ENCODE measurements around the gene CLDN18. TPM values are rescaled to one million over a fixed set of nuclear protein-coding genes. Genes with fewer than 3 reads are reported as not detected.

Gene CLDN18
- total RNA-seq, 1 experiment from 2014 or later: 0.13 TPM

- TF ChIP-seq ZNF532 (CRISPR knock-in tag; IDR thresholded peaks at IDR 0.05; ENCODE audit: borderline replicate concordance) (no peak), USF1 (CRISPR knock-in tag; IDR thresholded peaks at IDR 0.05) (no peak), GABPB1 (CRISPR knock-in tag; IDR thresholded peaks at IDR 0.05) (no peak)
Observed at GRCh38 chr3:138007898-138008297, 2.1 kb upstream of the CLDN18 start (continued).

GRCh38 chr3:138010273-138010590, 267 bp downstream of the CLDN18 start:
- Mint-ChIP-seq H3K36me3 (no peaks in the 10 kb centered on the region), H3K4me1 (no peaks in the 10 kb centered on the region), H3K9me3 (peaks cover 5% of the 10 kb centered on the region; the same call in 1 of the 2 replicates), H3K27ac (no peak overlapping the region), H3K27me3 (ENCODE audit: low read depth) (peaks cover 7% of the 10 kb centered on the region; the same call in 1 of the 2 replicates), H3K4me3 (no peak overlapping the region)
- ATAC-seq (peak; percentile 23), DNase-seq (ENCODE audit: low spot score) (no peak)
- ChIA-PET CTCF (interaction anchor here (0.8 to 2.0 kb wide), 8 partner anchors 9 to 888 kb away, joined by 3 to 13 read pairs (median 4); no protein-coding TSS in a partner anchor), POLR2A (no interaction called here)
- TF ChIP-seq ARID4B (CRISPR knock-in tag; IDR thresholded peaks at IDR 0.05; ENCODE audit: borderline replicate concordance): no peak

- ChIA-PET CTCF (no interaction called here), POLR2A (no interaction called here)
- TF ChIP-seq JUN (CRISPR knock-in tag; IDR thresholded peaks at IDR 0.05) (no peak), USF1 (CRISPR knock-in tag; IDR thresholded peaks at IDR 0.05) (no peak), GRHL2 (CRISPR knock-in tag; IDR thresholded peaks at IDR 0.05; ENCODE audit: insufficient replicate concordance, severe bottlenecking) (no peak), ZNF219 (CRISPR knock-in tag; IDR thresholded peaks at IDR 0.05; ENCODE audit: borderline replicate concordance) (no peak)
- DNase-seq (ENCODE audit: low spot score): no peak
- Mint-ChIP-seq H3K27me3 (ENCODE audit: low read depth) (peaks cover 7% of the 10 kb centered on the region; the same call in 1 of the 2 replicates), H3K9me3 (peaks cover 5% of the 10 kb centered on the region; the same call in 1 of the 2 replicates), H3K27ac (no peak overlapping the region), H3K4me1 (no peaks in the 10 kb centered on the region), H3K4me3 (no peak overlapping the region), H3K36me3 (no peaks in the 10 kb centered on the region)
- no peak for ATAC-seq
Observed at GRCh38 chr3:138011722-138012121, 1.8 kb downstream of the CLDN18 start.

- POLR2A ChIA-PET: no interaction called here
- Mint-ChIP-seq H3K36me3 (no peaks in the 10 kb centered on the region), H3K27ac (no peak overlapping the region), H3K4me3 (no peak overlapping the region), H3K4me1 (no peaks in the 10 kb centered on the region), H3K27me3 (ENCODE audit: low read depth) (peaks cover 7% of the 10 kb centered on the region; the same call in 1 of the 2 replicates), H3K9me3 (peaks cover 5% of the 10 kb centered on the region; the same call in 1 of the 2 replicates)
- TF ChIP-seq CTCF (IDR thresholded peaks at IDR 0.05) (no peak), ATF3 (CRISPR knock-in tag; conservative IDR thresholded peaks at IDR 0.05) (no peak), FOXK1 (CRISPR knock-in tag; IDR thresholded peaks at IDR 0.05) (no peak), ZNF423 (CRISPR knock-in tag; IDR thresholded peaks at IDR 0.05) (no peak), USF2 (CRISPR knock-in tag; IDR thresholded peaks at IDR 0.05) (no peak), NFE2L1 (CRISPR knock-in tag; IDR thresholded peaks at IDR 0.05) (no peak), TEAD4 (CRISPR knock-in tag; IDR thresholded peaks at IDR 0.05) (no peak)
- no peak for DNase-seq (ENCODE audit: low spot score)
- no peak for ATAC-seq
- CTCF ChIA-PET: interaction anchor here (1.2 kb wide), 1 partner anchor 106 kb away, joined by 3 read pairs; no protein-coding TSS in a partner anchor
Observed at GRCh38 chr3:138012526-138012925, 2.6 kb downstream of the CLDN18 start.
